Measurements from ENCODE around the gene LARP6. TPM values are rescaled to one million over a fixed set of nuclear protein-coding genes. Genes with fewer than 3 reads are reported as not detected.
A peak's percentile ranks its signal among the peaks of the same experiment; 100 is the strongest.

The LARP6 gene
- total RNA-seq, 1 experiment from 2014 or later, result 15.2 TPM

DNA sequence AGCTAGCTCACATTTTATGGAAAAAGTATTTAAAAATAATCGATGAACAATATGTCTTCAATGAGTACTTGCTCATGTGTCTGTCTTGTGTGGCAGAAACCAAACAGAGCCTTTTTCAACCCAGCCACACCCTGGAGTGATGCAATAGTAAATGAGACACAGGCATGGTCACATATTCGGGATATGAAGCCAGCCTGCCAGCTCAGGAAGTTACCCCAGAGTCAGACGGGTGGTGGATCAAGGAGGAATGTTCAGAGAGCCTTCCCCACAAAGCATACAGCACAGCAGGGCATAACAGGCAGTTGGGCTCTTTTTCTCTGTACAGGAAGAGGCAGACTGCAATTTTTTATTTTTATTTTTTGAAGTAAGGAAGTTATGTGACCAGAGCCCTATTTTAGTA lies 27.3 kb downstream of the LARP6 start:
- Mint-ChIP-seq H3K27ac (no peak overlapping the region), H3K4me3 (no peak overlapping the region), H3K27me3 (ENCODE audit: low read depth) (no peaks in the 10 kb centered on the region), H3K36me3 (peaks cover 3% of the 10 kb centered on the region), H3K4me1 (peaks cover 16% of the 10 kb centered on the region), H3K9me3 (no peaks in the 10 kb centered on the region)
- TF ChIP-seq ZNF263 (CRISPR knock-in tag; IDR thresholded peaks at IDR 0.05; ENCODE audit: low read depth), result no peak
- peak; percentile 92 for TF ChIP-seq GABPB1 (CRISPR knock-in tag; IDR thresholded peaks at IDR 0.05)
- no peak for TF ChIP-seq KAT7 (CRISPR knock-in tag; IDR thresholded peaks at IDR 0.05; ENCODE audit: borderline replicate concordance)
- ATAC-seq (no peak), DNase-seq (ENCODE audit: low spot score) (no peak)
- ChIA-PET CTCF (interaction anchor here (1.5 to 3.3 kb wide), 4 partner anchors 15 to 66 kb away, joined by 4 to 33 read pairs (median 23); partner anchors contain the start of genes LARP6, LRRC49 and THAP10), POLR2A (no interaction called here)

DNA sequence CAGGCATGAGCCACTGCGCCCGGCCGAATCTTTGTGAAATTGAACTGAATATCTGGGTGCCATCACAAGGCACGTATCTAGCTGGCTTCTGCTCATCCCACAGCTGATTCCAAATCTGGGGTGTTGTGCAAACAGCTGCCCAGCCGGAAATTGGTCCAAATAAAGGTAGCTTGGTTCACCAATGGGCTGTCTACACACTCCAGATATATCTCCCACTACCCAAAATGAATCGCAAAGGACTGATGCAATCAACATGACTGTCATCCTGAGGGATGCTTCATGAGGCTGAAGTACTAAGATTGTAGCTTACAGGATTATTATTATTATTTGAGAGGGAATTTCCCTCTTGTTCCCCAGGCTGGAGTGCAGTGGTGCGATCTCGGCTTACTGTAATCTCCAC lies 28.1 kb downstream of the LARP6 start:
- Mint-ChIP-seq H3K4me3 (no peak overlapping the region), H3K9me3 (no peaks in the 10 kb centered on the region), H3K36me3 (no peaks in the 10 kb centered on the region), H3K27me3 (ENCODE audit: low read depth) (no peaks in the 10 kb centered on the region), H3K4me1 (peaks cover 16% of the 10 kb centered on the region), H3K27ac (no peak overlapping the region)
- no peak for DNase-seq (ENCODE audit: low spot score)
- ChIA-PET POLR2A (interaction anchor here (1.3 kb wide), 1 partner anchor 28 kb away, joined by 4 read pairs; the partner anchor contains the start of gene LARP6), CTCF (interaction anchor here (1.1 to 3.3 kb wide), 10 partner anchors 8 to 146 kb away, joined by 3 to 33 read pairs (median 6); partner anchors contain the start of genes LARP6, LRRC49 and THAP10)
- ATAC-seq, result no peak
- TF ChIP-seq ZNF138 (CRISPR knock-in tag; conservative IDR thresholded peaks at IDR 0.05), result no peak

DNA sequence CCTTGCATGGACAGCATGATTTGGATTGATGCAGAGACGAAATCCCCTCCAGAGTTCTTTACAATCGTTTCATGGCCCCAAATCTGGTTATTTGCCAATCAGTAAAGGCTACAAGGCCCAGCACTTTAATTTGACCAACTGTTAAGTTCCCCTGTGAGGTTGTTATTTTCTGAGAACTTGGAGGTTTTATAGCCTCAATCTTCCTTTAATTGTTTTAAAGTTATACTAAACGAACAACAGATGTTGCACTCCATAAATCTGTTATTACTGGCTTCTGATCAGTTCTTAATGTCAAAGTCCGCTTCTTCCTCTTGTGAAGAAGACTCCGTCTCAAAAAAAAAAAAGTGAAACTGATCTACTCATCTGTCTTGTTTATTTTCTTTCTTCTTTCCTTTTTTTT lies 30.8 kb downstream of the LARP6 start:
- DNase-seq (ENCODE audit: low spot score) (no peak), ATAC-seq (no peak)
- no peak overlapping the region for H3K4me3 Mint-ChIP-seq
- TF ChIP-seq TEAD4 (CRISPR knock-in tag; IDR thresholded peaks at IDR 0.05) (no peak), RORB (CRISPR knock-in tag; IDR thresholded peaks at IDR 0.05) (no peak), NFYB (CRISPR knock-in tag; conservative IDR thresholded peaks at IDR 0.05; ENCODE audit: low read depth) (no peak), TEAD1 (CRISPR knock-in tag; IDR thresholded peaks at IDR 0.05) (no peak), ZBTB21 (CRISPR knock-in tag; IDR thresholded peaks at IDR 0.05; ENCODE audit: borderline replicate concordance) (no peak)
- TF ChIP-seq, protein P1, sequence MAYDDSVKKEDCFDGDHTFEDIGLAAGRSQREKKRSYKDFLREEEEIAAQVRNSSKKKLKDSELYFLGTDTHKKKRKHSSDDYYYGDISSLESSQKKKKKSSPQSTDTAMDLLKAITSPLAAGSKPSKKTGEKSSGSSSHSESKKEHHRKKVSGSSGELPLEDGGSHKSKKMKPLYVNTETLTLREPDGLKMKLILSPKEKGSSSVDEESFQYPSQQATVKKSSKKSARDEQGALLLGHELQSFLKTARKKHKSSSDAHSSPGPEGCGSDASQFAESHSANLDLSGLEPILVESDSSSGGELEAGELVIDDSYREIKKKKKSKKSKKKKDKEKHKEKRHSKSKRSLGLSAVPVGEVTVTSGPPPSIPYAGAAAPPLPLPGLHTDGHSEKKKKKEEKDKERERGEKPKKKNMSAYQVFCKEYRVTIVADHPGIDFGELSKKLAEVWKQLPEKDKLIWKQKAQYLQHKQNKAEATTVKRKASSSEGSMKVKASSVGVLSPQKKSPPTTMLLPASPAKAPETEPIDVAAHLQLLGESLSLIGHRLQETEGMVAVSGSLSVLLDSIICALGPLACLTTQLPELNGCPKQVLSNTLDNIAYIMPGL (CRISPR knock-in tag; IDR thresholded peaks at IDR 0.05), result no peak
- TF ChIP-seq, protein P2, sequence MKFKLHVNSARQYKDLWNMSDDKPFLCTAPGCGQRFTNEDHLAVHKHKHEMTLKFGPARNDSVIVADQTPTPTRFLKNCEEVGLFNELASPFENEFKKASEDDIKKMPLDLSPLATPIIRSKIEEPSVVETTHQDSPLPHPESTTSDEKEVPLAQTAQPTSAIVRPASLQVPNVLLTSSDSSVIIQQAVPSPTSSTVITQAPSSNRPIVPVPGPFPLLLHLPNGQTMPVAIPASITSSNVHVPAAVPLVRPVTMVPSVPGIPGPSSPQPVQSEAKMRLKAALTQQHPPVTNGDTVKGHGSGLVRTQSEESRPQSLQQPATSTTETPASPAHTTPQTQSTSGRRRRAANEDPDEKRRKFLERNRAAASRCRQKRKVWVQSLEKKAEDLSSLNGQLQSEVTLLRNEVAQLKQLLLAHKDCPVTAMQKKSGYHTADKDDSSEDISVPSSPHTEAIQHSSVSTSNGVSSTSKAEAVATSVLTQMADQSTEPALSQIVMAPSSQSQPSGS (CRISPR knock-in tag; IDR thresholded peaks at IDR 0.05; ENCODE audit: borderline replicate concordance, low read depth), result no peak
- TF ChIP-seq, protein P3, sequence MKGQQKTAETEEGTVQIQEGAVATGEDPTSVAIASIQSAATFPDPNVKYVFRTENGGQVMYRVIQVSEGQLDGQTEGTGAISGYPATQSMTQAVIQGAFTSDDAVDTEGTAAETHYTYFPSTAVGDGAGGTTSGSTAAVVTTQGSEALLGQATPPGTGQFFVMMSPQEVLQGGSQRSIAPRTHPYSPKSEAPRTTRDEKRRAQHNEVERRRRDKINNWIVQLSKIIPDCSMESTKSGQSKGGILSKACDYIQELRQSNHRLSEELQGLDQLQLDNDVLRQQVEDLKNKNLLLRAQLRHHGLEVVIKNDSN (CRISPR knock-in tag; IDR thresholded peaks at IDR 0.05), result no peak
- H3K4me1 Mint-ChIP-seq, result peaks cover 12% of the 10 kb centered on the region
- peaks cover 4% of the 10 kb centered on the region; the same call in 1 of the 2 replicates for H3K36me3 Mint-ChIP-seq
- CTCF ChIA-PET, result no interaction called here
- peaks cover 15% of the 10 kb centered on the region for H3K9me3 Mint-ChIP-seq
- H3K27ac Mint-ChIP-seq, result no peak overlapping the region
- POLR2A ChIA-PET, result no interaction called here
- H3K27me3 Mint-ChIP-seq (ENCODE audit: low read depth), result no peaks in the 10 kb centered on the region; the same call in 1 of the 2 replicates

DNA sequence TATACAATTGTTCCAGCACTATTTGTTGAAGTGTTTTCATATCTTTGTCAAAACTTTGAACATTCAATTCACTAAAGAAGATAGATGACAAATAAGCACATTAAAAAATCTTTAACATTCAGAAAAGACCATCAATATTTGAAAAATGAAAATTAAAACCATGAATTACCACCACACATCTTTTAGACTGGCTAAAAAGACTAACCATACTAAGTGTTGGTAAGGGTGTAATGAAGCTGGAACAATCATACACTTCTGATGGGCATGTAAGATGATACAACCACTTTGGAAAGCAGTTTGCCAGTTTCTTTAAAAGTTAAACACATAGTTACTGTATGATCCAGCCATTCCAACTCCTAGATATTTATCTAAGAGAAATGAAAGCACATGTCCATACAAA lies 33.7 kb downstream of the LARP6 start:
- Mint-ChIP-seq H3K4me1 (peaks cover 15% of the 10 kb centered on the region), H3K27me3 (ENCODE audit: low read depth) (no peaks in the 10 kb centered on the region; the same call in 1 of the 2 replicates), H3K27ac (no peak overlapping the region), H3K9me3 (peaks cover 15% of the 10 kb centered on the region), H3K36me3 (peaks cover 4% of the 10 kb centered on the region; the same call in 1 of the 2 replicates), H3K4me3 (no peak overlapping the region)
- ChIA-PET CTCF (no interaction called here), POLR2A (no interaction called here)
- DNase-seq (ENCODE audit: low spot score) (no peak), ATAC-seq (no peak)
- no peak for TF ChIP-seq HMGA2 (CRISPR knock-in tag; IDR thresholded peaks at IDR 0.05)
- TF ChIP-seq CBFB (CRISPR knock-in tag; IDR thresholded peaks at IDR 0.05; ENCODE audit: low read depth), result no peak
- TF ChIP-seq, protein P4, sequence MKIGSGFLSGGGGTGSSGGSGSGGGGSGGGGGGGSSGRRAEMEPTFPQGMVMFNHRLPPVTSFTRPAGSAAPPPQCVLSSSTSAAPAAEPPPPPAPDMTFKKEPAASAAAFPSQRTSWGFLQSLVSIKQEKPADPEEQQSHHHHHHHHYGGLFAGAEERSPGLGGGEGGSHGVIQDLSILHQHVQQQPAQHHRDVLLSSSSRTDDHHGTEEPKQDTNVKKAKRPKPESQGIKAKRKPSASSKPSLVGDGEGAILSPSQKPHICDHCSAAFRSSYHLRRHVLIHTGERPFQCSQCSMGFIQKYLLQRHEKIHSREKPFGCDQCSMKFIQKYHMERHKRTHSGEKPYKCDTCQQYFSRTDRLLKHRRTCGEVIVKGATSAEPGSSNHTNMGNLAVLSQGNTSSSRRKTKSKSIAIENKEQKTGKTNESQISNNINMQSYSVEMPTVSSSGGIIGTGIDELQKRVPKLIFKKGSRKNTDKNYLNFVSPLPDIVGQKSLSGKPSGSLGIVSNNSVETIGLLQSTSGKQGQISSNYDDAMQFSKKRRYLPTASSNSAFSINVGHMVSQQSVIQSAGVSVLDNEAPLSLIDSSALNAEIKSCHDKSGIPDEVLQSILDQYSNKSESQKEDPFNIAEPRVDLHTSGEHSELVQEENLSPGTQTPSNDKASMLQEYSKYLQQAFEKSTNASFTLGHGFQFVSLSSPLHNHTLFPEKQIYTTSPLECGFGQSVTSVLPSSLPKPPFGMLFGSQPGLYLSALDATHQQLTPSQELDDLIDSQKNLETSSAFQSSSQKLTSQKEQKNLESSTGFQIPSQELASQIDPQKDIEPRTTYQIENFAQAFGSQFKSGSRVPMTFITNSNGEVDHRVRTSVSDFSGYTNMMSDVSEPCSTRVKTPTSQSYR (CRISPR knock-in tag; IDR thresholded peaks at IDR 0.05), result no peak
- TF ChIP-seq RORB (CRISPR knock-in tag; IDR thresholded peaks at IDR 0.05), result no peak
- no peak for TF ChIP-seq FOXK1 (CRISPR knock-in tag; IDR thresholded peaks at IDR 0.05)
- TF ChIP-seq TP53 (CRISPR knock-in tag; IDR thresholded peaks at IDR 0.05), result no peak
- no peak for TF ChIP-seq CREM (CRISPR knock-in tag; IDR thresholded peaks at IDR 0.05)
- no peak for TF ChIP-seq GRHL2 (CRISPR knock-in tag; IDR thresholded peaks at IDR 0.05; ENCODE audit: insufficient replicate concordance, severe bottlenecking)
- TF ChIP-seq MXD4 (CRISPR knock-in tag; IDR thresholded peaks at IDR 0.05; ENCODE audit: borderline replicate concordance), result no peak
- TF ChIP-seq, protein P5, sequence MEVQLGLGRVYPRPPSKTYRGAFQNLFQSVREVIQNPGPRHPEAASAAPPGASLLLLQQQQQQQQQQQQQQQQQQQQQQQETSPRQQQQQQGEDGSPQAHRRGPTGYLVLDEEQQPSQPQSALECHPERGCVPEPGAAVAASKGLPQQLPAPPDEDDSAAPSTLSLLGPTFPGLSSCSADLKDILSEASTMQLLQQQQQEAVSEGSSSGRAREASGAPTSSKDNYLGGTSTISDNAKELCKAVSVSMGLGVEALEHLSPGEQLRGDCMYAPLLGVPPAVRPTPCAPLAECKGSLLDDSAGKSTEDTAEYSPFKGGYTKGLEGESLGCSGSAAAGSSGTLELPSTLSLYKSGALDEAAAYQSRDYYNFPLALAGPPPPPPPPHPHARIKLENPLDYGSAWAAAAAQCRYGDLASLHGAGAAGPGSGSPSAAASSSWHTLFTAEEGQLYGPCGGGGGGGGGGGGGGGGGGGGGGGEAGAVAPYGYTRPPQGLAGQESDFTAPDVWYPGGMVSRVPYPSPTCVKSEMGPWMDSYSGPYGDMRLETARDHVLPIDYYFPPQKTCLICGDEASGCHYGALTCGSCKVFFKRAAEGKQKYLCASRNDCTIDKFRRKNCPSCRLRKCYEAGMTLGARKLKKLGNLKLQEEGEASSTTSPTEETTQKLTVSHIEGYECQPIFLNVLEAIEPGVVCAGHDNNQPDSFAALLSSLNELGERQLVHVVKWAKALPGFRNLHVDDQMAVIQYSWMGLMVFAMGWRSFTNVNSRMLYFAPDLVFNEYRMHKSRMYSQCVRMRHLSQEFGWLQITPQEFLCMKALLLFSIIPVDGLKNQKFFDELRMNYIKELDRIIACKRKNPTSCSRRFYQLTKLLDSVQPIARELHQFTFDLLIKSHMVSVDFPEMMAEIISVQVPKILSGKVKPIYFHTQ (CRISPR knock-in tag; IDR thresholded peaks at IDR 0.05), result no peak
- TF ChIP-seq GABPB1 (CRISPR knock-in tag; IDR thresholded peaks at IDR 0.05), result no peak

Data from WTC11 (cell line).